ENCODE data around the gene COL24A1. TPM values are rescaled to one million over a fixed set of nuclear protein-coding genes. Genes with fewer than 3 reads are reported as not detected.

COL24A1 gene
- total and polyA plus RNA-seq, 2 of the 13 experiments (the other 11 are each of a cell fraction or from before 2014, with no cell fraction given): 0.04 to 0.13 TPM

DNA sequence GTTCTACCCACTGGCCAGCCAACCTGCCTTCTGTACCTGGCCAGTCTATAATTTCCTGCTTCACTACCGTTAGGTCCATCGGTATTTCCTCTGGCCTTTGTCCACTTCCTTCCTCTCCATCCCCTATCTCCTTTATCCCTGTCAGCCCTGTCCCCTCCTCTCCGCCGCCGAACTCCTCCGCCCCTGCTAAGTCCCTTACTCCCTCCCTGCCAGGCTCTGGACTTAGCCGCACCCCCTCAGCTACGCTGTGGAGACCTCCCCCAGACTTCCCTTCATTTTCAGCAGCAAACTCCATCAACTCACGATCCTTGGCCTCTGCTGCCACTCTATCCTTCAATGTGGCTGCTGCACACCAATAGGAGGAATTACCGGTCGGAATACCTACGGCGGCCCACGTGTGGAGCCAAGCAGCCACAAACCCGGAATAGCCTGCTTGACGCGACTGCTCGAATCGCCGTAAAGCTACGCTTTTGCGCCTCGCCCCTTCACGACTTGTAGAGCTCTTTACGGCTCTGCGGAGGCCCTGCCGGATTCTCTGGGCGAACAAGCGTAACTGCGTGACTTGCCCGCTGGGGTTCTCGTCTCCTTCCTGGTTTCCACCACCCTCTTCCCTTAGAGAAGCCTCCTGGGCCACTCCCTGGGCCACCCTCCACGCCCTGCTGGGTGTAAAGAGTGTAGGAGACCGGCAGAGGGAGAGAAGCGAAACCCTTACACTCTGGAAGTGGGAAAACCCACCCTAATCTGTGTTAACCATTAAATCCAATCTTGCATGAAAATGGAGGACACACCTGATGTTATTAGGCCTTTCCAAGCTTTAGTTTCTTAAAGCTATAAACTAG is 448.4 kb downstream of the COL24A1 start, which contains the start of gene ZNHIT6 (continued):
- TF ChIP-seq, protein P1, sequence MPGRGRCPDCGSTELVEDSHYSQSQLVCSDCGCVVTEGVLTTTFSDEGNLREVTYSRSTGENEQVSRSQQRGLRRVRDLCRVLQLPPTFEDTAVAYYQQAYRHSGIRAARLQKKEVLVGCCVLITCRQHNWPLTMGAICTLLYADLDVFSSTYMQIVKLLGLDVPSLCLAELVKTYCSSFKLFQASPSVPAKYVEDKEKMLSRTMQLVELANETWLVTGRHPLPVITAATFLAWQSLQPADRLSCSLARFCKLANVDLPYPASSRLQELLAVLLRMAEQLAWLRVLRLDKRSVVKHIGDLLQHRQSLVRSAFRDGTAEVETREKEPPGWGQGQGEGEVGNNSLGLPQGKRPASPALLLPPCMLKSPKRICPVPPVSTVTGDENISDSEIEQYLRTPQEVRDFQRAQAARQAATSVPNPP (CRISPR knock-in tag; IDR thresholded peaks at IDR 0.05): peak; percentile 44; the same call in 1 of the 2 replicates
- TF ChIP-seq MBD4 (IDR thresholded peaks at IDR 0.05; ENCODE audit: borderline replicate concordance, low read length) (no peak), SKIL (CRISPR knock-in tag; IDR thresholded peaks at IDR 0.05; ENCODE audit: borderline replicate concordance) (no peak), PITX1 (CRISPR knock-in tag; IDR thresholded peaks at IDR 0.05) (peak; percentile 87), ZNF574 (CRISPR knock-in tag; IDR thresholded peaks at IDR 0.05) (peak; percentile 95), HMG20A (CRISPR knock-in tag; IDR thresholded peaks at IDR 0.05; ENCODE audit: borderline replicate concordance) (no peak; the same call in 1 of the 2 replicates), ZNF12 (CRISPR knock-in tag; IDR thresholded peaks at IDR 0.05) (no peak), HMG20B (CRISPR knock-in tag; conservative IDR thresholded peaks at IDR 0.05) (no peak), STAG1 (CRISPR knock-in tag; IDR thresholded peaks at IDR 0.05) (peak; percentile 16), GPBP1L1 (CRISPR knock-in tag; IDR thresholded peaks at IDR 0.05) (no peak), ZNF383 (CRISPR knock-in tag; IDR thresholded peaks at IDR 0.05; ENCODE audit: borderline replicate concordance) (0 out of 2 replicates have a peak, but pooled peaks have one; percentile 35), ZSCAN29 (CRISPR knock-in tag; conservative IDR thresholded peaks at IDR 0.05) (0 out of 2 replicates have a peak, but pooled peaks have one; percentile 64), MAFK (conservative IDR thresholded peaks at IDR 0.05 in 1 of 2, IDR thresholded peaks at IDR 0.05 in 1 of 2; ENCODE audit: low read length in 2 of 2) (no peak), REPIN1 (CRISPR knock-in tag; IDR thresholded peaks at IDR 0.05; ENCODE audit: borderline replicate concordance, low read depth) (peak; percentile 79; the same call in 1 of the 2 replicates), ZFP36L2 (CRISPR knock-in tag; IDR thresholded peaks at IDR 0.05) (no peak), EP300 (IDR thresholded peaks at IDR 0.05; ENCODE audit: low read depth in 2 of 2, low read length in 2 of 2) (peak in 1 of 2 experiments; percentile 27; a peak in 1 of 4 replicates), EP300 (CRISPR knock-in tag; IDR thresholded peaks at IDR 0.05; ENCODE audit: borderline replicate concordance) (no peak; the same call in 1 of the 2 replicates)
